Gastroesophageal sphincter (tissue), 4 donors: ENCODE measurements around the gene CCDC170. TPM values are rescaled to one million over a fixed set of nuclear protein-coding genes. Genes with fewer than 3 reads are reported as not detected.

Source experiments
- ATAC-seq: fragments of 150-250 bp; one replicate; pipeline ENCODE4 v1.9.1; 2016; ENCODE audit warnings: mild to moderate bottlenecking, moderate library complexity
- H3K27ac ChIP-seq, 4 donors: fragments of 200-600 bp; sonication (generic) in 3 of 4; 1 replicate in 3 of 4; 2 replicates in 1 of 4; pipeline ENCODE4 v1.5.1; 2016 to 2019
- H3K27me3 ChIP-seq: fragments of 200-600 bp; sonication (generic); one replicate; pipeline ENCODE4 v1.5.1; 2019
- H3K36me3 ChIP-seq, 2 donors: fragments of 200-600 bp; sonication (generic); one replicate each; pipeline ENCODE4 v1.5.1; 2019; ENCODE audit warnings: control low read depth in 1 of 2
- H3K4me1 ChIP-seq, 3 donors: fragments of 200-600 bp; sonication (generic); 1 replicate in 2 of 3; 2 replicates in 1 of 3; pipeline ENCODE4 v1.5.1; 2016 to 2019; ENCODE audit warnings: control low read depth in 2 of 3
- H3K4me3 ChIP-seq, 2 donors: fragments of 200-600 bp; sonication (generic); one replicate each; pipeline ENCODE4 v1.5.1; 2019; ENCODE audit warnings: mild to moderate bottlenecking in 1 of 2, moderate library complexity in 1 of 2
- H3K9me3 ChIP-seq, 3 donors: fragments of 200-600 bp; sonication (generic); one replicate each; pipeline ENCODE4 v1.5.1; 2017 to 2019; ENCODE audit warnings: control low read depth in 2 of 3
- EP300 ChIP-seq: sonication (generic); formaldehyde crosslinking; IDR thresholded peaks from one replicate; pipeline ENCODE4 v1.6.1; 2017; ENCODE audit warnings: antibody characterized with exemption, mild to moderate bottlenecking
- POLR2A ChIP-seq, 2 donors: fragments of 450-650 bp; IDR thresholded peaks; one replicate each; pipeline ENCODE4 v1.6.1; 2017; ENCODE audit warnings: antibody characterized with exemption in 2 of 2, mild to moderate bottlenecking in 2 of 2, moderate library complexity in 1 of 2
- POLR2AphosphoS5 ChIP-seq: sonication (generic); formaldehyde crosslinking; IDR thresholded peaks from one replicate; pipeline ENCODE4 v1.6.1; 2017; ENCODE audit warnings: antibody characterized with exemption
- WGBS, 2 donors: methylation state at CpG; one replicate each; pipeline ENCODE4 v1.1.5; 2018; ENCODE audit warnings: low coverage in 1 of 2; 5-methylcytosine and 5-hydroxymethylcytosine counted together
- total RNA-seq, 4 donors: library from RNA; depleted of rRNA; stranded (reverse); fragments of >200 nt; gene quantifications; one replicate each; pipeline ENCODE4 v1.1.0, GENCODE V29; 2016
- TF ChIP-seq, protein P1 (sequence below), 4 experiments: fragments of 200-600 bp in 2 of 4; fragments of 450-650 bp in 2 of 4; sonication (generic) in 1 of 4; IDR thresholded peaks; one replicate each; pipeline ENCODE4 v1.5.1; 2017 to 2019; ENCODE audit warnings: antibody characterized with exemption in 4 of 4, mild to moderate bottlenecking in 2 of 4, moderate library complexity in 2 of 4

CCDC170 gene
- total RNA-seq, 4 donors from 2014 or later = 0.23 to 1.2 (median 0.77) TPM

GRCh38 chr6:151546941-151547659, 53.3 kb downstream of the CCDC170 start:
- Histone ChIP-seq H3K27ac (no peak overlapping the region), H3K4me1 (no peaks in the 10 kb centered on the region), H3K36me3 (no peaks in the 10 kb centered on the region), H3K4me3 (no peak overlapping the region), H3K27me3 (no peaks in the 10 kb centered on the region), H3K9me3 (peaks cover 0 to 8% (median 0%) of the 10 kb centered on the region in 3 donors)
- no peak for ATAC-seq
- no peak for TF ChIP-seq EP300
- 73 to 76% methylated on average over 11 to 13 of the region's 13 CpGs for WGBS, 2 donors

DNA sequence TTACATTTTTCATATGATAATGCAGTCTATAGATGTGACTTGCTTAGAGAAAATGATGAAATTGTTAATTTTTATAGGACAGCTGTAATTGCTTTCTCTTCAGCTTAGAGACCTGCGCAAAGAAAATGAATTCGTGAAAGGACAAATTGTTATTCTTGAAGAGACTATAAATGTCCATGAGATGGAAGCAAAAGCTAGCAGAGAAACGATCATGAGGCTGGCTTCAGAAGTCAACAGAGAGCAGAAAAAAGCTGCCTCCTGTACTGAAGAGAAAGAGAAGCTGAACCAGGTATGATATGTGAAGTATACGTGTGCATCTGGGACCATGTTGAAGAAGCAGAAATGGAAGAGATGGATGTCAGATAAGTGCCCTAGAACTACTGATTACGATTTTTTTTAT, 54.4 kb downstream of the CCDC170 start:
- H3K36me3 ChIP-seq = no peaks in the 10 kb centered on the region
- TF ChIP-seq, protein P1, sequence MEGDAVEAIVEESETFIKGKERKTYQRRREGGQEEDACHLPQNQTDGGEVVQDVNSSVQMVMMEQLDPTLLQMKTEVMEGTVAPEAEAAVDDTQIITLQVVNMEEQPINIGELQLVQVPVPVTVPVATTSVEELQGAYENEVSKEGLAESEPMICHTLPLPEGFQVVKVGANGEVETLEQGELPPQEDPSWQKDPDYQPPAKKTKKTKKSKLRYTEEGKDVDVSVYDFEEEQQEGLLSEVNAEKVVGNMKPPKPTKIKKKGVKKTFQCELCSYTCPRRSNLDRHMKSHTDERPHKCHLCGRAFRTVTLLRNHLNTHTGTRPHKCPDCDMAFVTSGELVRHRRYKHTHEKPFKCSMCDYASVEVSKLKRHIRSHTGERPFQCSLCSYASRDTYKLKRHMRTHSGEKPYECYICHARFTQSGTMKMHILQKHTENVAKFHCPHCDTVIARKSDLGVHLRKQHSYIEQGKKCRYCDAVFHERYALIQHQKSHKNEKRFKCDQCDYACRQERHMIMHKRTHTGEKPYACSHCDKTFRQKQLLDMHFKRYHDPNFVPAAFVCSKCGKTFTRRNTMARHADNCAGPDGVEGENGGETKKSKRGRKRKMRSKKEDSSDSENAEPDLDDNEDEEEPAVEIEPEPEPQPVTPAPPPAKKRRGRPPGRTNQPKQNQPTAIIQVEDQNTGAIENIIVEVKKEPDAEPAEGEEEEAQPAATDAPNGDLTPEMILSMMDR (IDR thresholded peaks at IDR 0.05) = no peak
- H3K9me3 ChIP-seq = peaks cover 0 to 8% (median 0%) of the 10 kb centered on the region in 3 donors
- H3K27ac ChIP-seq = no peak overlapping the region
- H3K4me3 ChIP-seq = no peak overlapping the region
- WGBS, 2 donors = 56 to 83% methylated on average over 5 of the region's 5 CpGs
- no peaks in the 10 kb centered on the region for H3K4me1 ChIP-seq
- ATAC-seq = no peak
- no peaks in the 10 kb centered on the region for H3K27me3 ChIP-seq

GRCh38 chr6:151549790-151550189, 56.0 kb downstream of the CCDC170 start:
- WGBS, 2 donors = 70 to 75% methylated on average over 1 of the region's 1 CpG
- Histone ChIP-seq H3K9me3 (peaks cover 0 to 8% (median 0%) of the 10 kb centered on the region in 3 donors), H3K27ac (no peak overlapping the region), H3K4me1 (no peaks in the 10 kb centered on the region), H3K36me3 (no peaks in the 10 kb centered on the region), H3K4me3 (no peak overlapping the region), H3K27me3 (no peaks in the 10 kb centered on the region)
- TF ChIP-seq EP300 = no peak
- TF ChIP-seq POLR2A (IDR thresholded peaks at IDR 0.05) = no peak
- TF ChIP-seq POLR2AphosphoS5 = no peak
- TF ChIP-seq, protein P1 (IDR thresholded peaks at IDR 0.05) = no peak
- ATAC-seq = no peak

- no peak for TF ChIP-seq EP300
- no peak for TF ChIP-seq POLR2A (IDR thresholded peaks at IDR 0.05)
- no peak for ATAC-seq
- Histone ChIP-seq H3K9me3 (peaks cover 0 to 8% (median 0%) of the 10 kb centered on the region in 3 donors), H3K27me3 (no peaks in the 10 kb centered on the region), H3K4me3 (no peak overlapping the region), H3K36me3 (no peaks in the 10 kb centered on the region), H3K27ac (no peak overlapping the region), H3K4me1 (no peaks in the 10 kb centered on the region)
- 94 to 100% methylated on average over 1 to 3 of the region's 3 CpGs for WGBS, 2 donors
Measured at GRCh38 chr6:151550618-151551017, 56.8 kb downstream of the CCDC170 start.

DNA sequence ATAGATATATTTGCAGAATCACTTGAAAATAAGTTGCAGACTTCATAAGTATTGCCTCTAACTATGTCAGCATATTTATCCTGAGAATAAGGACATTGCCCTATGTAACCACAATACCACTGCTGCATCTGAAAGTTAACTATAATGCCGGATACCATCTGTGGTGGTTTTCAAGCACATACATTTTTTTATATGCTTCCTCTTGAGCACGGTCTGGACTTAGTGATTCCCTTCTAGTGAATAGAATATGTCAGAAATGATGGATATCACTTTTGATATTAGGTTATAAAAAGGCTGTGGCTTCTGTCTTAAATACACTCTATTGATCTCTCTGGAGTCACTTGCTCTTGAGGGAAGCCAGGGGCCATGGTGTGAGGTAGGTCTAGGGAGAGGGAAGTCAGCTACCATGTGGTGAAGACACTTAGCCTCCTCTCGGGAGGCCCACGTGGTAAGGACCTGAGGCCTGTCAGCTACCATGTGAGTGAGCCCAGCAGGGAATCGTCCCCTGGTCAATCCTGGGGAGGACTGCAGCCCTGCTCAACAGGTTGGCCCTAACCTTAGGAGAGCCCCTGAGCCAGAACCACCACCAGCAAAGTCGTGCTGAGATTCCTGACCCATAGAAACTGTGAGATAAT, 57.5 kb downstream of the CCDC170 start:
- TF ChIP-seq EP300 (no peak), POLR2AphosphoS5 (no peak), POLR2A (IDR thresholded peaks at IDR 0.05) (no peak)
- TF ChIP-seq, protein P1 (IDR thresholded peaks at IDR 0.05) = no peak
- Histone ChIP-seq H3K4me1 (no peaks in the 10 kb centered on the region), H3K9me3 (peaks cover 0 to 8% (median 0%) of the 10 kb centered on the region in 3 donors), H3K4me3 (no peak overlapping the region), H3K27ac (no peak overlapping the region), H3K36me3 (no peaks in the 10 kb centered on the region), H3K27me3 (no peaks in the 10 kb centered on the region)
- 0 to 45% methylated on average over 1 to 2 of the region's 6 CpGs for WGBS, 2 donors
- no peak for ATAC-seq
